Stimulated activated CD4-positive, alpha-beta T cell treated with anti-CD3 and anti-CD28 coated beads, TNF-alpha, amount 100 ng/mL, for 24 hours (primary cell): Measurements from ENCODE around the gene MRPL40.
"Not testable (repeated sequence)": the region's sequence is repeated elsewhere in the genome, so short reads cannot be mapped to it uniquely, and the experiment has no call there.

Experiments
- DNase-seq, 3 experiments: peaks; one replicate each; pipeline ENCODE4 v3.0.0-alpha.2; 2020; ENCODE audit warnings: low read depth in 3 of 3

The MRPL40 gene

DNA sequence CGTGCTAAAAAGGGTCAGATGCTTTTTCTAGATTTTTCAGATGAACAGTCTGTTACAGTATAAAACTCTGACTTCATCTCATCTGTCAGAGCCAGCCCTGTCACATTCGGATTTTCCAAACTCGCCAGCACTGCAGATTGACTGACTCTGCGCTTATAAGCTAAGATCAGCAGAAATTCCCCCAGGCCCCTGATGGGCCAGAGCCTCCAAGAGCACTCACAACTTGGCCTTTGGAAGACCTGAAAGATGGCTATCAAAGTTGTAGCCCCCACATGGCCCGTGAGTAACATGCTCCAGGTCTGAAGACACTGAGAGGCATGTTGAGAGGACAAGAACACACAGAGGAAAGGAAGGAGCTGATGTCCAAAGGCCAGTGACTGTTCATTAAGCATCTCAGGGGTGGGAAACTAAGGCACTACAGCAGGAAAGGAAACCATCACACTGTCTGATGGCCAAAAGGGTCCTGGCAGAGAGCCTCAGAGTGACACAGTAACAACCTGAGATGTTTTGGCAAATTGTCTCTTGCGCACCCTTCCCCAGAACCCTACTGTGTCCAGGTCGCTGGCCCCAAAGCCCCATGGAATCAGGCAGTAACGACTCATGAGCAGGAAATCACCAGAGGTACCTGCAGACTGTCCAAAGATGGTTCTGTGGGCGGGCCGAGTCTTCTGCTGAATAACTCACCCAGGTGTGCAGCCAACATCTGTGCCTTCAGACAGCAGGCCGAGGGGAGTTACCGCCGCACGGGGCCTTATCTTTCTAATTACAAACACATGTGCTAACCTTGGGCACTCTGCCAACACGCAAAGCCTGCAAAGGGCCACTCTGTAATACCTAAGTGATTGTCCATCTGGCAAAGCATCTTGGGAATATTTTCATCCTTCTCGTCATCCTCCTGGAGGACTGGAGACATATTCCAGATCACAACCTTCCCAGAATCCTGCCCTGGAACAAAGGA is 24.4 kb upstream of the MRPL40 start:
- no peak for DNase-seq

DNA sequence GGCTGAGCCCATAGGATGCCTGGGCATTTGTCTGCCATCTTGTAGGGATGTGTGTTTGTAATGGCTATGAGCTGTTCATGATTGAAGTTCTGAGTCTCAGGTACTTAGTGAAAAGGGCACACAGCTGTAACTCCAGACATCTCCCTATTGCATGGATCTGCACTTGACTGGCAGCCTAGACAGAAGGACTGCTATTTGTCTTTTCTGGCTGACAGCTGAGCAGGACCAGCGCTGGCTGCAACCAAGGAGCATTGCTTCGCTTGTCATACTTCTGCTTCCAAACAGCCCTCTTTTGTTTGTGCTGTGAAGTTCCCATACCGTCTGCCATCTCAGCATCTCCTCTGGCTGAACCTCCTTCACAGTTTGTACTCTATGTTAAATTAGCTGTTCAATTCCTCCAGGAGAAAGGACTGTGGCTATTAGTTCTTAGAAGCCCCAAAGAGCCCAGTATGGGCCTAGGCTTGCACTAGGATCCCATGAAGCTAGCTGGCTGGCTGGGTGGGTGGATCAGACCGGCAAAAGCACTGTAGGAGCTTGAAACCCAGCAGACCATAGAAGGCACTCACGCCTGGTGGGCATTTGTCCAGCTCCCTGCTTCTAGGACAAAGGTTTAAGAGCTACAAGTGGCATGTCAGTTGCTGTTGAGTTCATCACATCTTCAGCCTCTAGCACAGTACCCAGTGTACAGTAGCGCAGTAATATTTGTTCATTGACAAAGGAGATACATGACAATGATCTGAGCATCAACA is 21.2 kb upstream of the MRPL40 start:
- DNase-seq, result no peak

DNA sequence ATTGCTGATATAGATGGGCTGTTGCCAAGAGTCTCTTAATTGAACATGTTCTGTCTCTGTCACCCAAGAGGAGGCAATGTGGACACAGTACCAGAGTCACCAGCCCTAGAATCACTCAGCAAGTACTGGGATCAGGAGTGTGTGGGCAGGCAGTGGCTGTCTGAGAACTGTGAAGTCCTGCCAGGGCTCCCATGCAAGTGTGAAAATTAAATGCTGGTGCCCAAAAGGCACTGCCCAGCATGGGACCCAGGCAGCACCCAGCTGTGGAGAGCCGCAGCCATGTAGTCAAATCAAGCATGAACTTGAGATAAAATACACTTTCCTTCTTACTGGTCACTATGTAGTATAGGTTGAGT is 20.7 kb upstream of the MRPL40 start:
- no peak for DNase-seq

DNA sequence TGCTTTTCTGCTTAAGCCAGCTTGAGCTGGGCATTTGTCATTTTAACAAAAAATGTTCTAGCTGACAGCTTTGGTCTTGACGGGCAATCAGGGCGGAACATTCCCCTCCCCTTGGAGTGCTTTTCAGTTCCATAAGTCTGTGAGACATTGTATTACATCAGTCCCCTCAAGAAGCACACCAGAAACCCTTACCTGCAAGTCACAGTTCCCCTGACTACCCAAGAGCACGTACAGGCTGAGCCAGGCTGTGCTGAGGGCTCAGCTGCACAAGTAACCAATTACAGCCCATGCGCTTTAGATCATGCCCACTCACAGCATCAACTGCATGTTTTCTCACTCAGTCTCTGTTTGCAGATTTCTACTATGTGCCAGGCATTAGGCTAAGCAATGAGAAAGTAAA is 19.9 kb upstream of the MRPL40 start:
- DNase-seq, result no peak

DNA sequence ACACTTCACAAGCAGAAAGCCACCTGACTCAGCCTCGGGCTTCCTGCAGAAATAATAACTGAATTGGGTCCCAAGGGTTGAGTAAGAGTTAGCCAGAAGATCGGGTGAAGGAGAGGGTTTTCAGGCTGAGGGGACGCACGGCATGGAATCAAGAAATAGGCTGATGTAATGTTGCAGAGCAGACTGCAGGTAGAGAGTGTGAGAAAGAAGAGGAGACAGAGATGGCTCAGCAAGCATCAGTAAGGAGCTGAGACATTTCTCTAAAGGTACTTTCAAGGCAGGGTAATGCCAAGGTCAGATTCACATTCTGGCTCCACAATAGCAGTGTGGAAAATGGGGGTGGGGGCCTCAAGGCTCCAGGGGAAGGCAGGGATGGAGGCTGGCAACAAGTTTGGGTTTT is 19.4 kb upstream of the MRPL40 start:
- no peak for DNase-seq

DNA sequence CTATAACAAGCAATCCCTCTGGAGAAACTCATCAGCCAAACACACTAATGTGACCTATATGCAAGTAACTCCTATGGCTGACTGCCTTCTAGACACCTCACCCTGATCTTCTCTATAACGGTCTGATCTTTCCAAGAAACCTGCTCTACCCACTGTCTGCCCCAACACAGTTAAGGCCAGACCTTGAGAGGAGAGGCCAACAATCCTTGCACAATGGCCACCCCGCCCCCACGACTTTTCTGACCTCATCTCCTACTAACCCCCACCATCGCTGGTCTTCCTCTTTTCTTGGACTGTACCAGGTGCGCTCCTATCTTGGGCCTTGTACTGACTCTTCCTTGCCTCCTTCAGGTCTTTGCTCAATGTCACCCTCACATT is 13.3 kb upstream of the MRPL40 start:
- DNase-seq, result no peak

DNA sequence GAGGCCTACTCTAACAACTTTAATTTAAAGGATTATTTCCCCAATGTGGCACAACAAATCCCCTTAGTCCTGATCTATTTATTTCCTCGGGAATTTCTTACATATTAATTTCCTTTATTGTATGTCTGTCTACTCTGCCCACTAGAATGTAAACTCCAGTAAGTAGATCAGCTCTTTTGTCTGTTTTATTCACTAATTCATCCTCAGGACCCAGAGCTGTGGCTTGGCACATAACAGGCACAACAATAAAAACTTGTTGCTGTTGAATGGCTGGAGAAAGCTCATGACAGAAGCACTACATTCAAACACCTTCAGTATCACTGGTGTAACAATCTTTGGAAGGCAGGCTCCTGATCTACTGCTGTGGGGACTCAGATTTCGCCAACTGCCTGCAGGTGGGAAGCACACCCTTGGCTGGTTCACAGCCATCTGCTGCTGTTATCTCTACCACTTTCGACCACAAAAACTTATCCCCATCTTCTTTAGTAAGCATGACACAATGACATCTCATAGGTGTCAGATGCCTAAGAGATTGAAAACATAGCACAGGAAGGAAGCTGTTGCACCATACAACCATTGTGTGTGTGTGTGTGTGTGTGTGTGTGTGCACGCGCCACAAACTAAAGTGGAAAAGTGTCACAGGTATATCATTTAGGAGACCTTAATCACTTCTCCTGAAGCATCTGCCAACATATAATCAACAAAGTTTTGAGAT is 12.7 kb upstream of the MRPL40 start:
- DNase-seq, result peak in 1 of 3 experiments; percentile 39

DNA sequence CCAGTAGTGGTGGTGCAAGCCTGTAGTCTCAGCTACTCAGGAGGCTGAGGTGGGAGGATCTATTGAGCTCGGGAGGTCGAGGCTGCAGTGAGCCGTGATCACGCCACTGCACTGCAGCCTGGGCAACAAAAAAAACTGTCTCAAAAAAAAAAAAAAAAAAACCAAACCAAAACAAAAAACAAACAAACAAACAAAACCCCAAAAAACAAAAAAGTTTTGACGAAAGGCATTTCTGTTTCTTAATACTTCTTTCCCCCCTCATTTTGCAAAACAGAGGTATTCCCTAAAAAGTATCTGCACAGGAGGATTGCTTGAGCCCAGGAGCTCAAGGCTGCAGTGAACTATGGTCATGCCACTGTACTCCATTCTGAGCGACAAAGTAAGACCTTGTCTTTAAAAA is 12.0 kb upstream of the MRPL40 start:
- DNase-seq, result no peak

DNA sequence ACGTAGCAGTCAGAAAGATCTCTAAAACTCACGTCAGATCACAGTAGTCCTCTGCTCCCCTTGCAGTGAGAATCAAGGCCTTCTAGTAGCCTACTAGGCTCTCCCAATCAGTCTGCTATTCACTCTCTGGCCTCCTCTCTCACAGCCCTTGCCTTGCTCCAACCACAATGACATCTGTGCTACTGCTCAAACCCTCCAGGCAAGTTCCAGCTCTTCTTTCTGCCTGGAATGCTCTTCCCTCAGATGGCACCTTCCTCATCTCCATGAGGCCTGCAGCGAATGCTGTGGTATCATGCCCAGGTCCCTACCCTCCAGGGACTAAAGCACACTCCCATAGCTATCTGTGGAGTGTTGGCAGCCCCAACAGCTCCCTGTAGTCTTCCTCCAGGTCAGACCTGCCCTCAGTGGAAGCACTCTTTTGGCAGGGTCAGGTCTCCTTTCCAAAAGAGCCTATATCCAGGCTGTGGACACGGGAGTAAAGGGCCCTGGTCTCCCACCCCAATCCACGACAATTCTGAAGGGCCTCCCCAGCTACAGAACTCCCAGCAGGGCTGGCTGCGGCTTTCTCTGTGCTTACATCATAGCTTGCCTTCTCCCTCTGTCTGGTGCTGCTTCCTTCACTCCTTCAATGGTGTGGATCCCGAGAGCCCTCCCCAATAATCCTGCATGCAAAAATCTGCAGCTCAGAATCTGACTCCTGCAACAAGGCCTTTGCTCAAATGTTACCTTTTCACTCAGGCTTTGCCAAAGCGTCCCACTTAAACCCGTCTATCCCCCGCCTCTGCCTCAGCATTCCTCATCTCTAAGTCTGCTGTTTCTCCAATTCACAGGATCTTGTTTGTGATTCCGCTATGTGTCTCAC is 9.7 kb upstream of the MRPL40 start:
- DNase-seq, result no peak

DNA sequence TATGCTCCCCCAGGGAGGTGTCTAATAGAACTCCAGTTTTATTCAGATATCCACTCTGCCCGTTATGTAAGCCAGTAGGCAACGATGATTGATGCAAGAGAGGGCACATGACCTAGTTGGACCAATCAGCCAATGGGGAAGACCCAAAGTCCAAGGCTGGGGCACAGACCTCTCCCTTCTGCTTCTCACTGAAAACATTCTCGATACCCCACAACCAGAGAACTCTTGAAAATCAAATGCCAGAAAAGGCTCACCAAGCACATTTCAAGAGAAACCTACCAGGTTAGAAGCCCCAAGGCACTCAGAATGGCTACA is 8.2 kb upstream of the MRPL40 start:
- DNase-seq, result no peak

DNA sequence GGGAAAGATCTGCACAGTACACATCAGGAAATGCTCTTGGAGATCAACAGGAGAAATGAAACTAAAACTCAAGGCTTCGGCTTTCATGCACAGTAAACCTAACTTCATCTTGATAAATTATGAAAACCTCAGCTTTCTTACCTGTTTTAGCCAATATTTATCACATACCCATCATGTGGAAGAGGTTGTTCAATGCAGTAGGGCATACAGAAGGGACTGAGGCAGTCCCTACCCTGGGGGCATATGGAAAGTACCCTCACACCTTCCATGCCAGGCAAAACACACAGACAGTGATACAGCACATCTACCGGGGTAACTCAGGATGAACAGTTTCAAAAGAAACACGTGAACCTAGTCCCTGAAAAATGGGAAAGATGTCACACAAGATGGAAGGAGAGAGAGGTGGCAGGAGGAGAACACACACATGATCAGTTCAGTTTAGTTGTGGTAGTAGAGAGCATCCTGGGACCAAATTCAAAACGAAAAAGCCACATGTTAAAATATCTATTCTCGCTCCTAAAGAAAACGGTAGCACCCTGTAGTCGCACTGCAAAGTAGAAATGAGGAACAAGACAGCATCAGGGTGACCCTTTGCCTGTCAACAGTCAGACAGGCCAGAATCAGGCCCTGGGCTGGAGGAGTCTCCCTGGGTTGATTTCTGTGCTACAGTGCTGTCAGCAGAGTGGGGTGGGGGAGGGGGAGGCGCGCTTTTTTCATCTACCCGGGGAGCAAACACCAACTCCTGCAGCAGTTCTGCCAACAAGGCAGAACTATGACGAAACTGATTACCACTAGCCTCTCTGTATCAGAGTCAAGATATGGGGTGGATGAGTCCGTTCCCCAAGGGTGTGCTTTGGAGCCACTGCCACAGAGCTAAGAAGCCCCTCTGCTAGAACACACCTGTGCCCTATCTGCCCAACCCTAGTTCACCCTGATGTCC is 2.1 kb upstream of the MRPL40 start:
- DNase-seq, result peak in 1 of 3 experiments; percentile 44

DNA sequence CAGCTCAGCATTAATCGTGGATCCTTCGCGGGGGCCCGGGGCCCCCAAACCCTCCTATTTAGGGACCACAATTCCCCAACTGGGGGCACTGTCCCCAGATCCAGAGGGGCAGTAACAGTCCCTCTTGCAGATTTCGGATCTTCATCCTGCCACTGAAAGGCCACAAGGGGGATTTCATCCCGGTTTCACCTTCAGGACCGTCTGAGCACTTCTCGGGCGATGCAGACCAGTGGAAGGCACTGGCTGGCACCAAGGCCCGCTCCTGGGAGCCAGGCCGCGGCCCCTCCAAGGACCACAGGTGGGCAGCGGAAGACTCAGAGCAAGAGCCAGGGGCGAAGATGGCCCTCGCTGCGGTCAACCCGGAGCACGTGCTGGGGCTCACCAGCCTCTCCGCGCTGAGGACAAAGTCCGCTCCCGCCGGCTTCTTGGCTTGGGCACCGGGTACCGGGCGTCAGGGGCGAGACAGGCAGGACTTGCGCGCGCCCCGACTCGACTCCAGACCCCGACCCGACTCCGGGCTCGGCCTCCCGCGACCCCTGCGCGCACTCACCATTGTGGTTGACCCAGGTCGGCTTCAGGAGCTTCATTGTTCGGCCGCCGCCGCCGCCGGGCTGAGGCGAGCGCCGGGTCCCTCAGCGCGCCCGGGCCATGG is 1.3 kb upstream of the MRPL40 start:
- DNase-seq, result no peak

DNA sequence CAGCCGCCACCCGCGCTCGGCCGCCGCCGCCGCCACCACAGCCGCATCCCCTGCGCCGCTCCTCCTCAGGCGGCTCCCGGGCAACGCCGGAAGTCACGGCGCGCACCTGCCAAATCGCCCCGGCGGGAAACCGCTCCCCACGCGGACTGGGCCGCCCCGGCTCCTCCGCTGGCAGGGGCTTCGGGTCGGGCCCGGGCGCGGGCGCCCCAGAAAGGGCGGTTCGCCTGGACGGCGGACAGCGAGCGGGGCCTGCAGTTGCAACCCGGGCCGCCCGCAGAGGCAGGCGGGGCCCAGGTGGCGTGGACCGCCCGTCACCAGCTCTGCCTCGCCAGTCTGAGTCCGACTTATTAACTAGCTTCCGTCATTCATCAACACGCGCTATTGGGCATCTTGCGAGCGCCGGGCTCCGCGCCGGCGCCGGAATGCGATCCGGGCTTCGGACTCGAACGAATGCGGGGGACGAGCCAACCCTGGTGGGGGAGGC is 654 bp upstream of the MRPL40 start, which contains the start of gene HIRA:
HIRA (minus strand) TSS at position 85 of the 484 bp plus-strand sequence. CDS start 257 bp downstream, outside the sequence.
- DNase-seq, result peak; percentile 79 to 85 (median 83)

DNA sequence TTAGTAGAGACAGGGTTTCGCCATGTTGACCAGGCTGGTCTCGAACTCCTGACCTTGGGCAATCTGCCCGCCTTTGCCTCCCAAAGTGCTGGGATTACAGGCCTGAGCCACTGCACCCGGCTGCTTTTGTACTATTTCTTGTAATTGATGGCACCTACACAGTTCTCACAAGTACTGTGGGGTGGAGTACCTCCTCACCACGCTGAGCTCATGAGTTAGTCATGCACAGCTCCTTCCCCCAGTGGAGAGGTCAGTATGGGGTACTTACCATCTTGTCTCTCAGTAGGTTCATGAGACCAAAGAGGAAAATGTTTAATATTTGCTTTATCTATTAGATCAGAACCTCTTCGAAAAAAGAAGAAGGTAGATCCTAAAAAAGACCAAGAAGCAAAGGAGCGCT is 2.1 kb downstream of the MRPL40 start:
- DNase-seq, result no peak

DNA sequence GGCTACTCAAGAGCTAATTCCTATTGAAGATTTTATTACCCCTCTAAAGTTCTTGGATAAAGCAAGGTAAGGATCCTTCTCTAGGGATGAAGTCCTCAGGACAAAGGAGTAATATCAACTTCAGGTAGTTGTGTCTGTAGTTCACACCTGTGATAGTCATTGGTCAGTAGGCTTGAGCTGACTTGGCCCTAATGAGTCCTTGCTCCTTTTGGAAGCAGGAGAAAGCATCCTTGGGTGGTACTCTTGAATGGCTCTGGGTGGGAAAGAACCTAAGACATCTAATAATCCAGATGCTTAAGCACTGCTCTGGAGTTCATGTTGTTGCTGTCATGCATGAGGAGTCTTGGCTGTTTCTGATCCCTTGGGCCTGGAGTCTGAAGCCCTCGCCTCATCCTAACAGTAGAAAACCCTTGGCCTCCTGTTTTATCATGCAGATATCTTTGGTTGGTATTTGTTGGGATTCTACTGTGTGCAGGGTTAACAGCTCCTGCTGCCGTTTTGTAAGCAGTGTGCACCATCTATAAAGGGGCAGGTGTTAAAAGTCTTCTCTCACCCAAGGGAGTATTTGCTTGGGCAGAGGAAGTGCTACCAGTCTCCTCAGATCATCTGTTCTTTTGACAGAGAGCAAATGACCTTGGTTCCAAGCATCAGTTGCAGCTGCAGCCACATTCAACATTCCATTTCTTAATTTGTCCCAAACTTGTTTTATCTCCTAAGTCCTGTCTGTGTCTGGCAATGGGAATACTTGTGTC is 2.7 kb downstream of the MRPL40 start:
- no peak for DNase-seq

DNA sequence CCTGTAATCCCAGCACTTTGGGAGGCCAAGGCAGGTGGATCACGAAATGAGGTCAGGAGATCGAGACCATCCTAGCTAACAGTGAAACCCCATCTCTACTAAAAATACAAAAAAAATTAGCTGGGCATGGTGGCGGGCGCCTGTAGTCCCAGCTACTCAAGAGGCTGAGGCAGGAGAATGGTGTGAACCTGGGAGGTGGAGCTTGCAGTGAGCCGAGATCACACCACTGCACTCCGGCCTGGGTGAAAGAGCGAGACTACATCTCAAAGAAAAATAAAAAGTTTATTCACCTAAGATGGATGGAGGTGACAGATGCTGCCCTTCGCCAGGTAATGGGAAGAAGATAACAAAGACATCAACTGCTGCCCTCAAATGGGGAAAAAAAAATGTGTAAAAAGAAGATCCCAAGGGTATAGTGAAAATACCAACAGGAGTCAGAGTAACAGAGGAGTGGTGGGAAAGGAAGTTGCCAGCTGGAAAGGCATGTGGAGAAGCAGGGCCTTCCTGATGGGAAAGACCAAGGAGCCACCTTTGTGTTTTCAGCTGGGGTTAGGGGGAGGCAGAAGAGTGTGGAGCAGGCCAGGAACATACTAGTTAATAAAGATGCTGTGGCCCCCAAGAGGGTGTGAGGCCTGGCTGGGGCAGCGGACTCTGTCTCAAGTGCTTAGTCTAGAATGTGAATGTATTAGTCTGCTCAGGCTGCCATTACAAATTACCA is 4.3 kb downstream of the MRPL40 start:
- DNase-seq, result not testable (repeated sequence)

DNA sequence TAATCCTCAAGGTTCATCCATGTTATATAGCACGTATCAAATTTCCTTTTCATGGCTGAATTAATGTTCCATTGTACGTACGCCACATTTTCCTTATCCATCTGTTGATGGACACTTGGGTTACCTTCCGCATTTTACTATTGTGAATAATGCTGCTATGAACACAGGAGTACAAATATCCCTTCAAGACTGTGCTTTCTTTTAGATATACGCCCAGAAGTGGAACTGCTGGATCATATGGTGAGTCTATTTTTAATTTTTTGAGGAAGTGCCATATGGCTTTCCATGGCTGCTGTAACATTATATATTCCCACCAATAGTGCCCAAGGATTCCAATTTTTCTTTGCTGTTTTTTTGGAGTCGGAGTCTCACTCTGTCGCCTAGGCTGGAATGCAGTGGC is 6.0 kb downstream of the MRPL40 start:
- no peak for DNase-seq
